Stimulated activated CD4-positive, alpha-beta T cell treated with anti-CD3 and anti-CD28 coated beads, Interleukin-1b, Interleukin-23, amount 100 ng/mL, for 4 hours (primary cell): Measurements from ENCODE around the gene ITSN1.
"Not testable (repeated sequence)": the region's sequence is repeated elsewhere in the genome, so short reads cannot be mapped to it uniquely, and the experiment has no call there.

ENCODE experiments used
- DNase-seq, 2 donors: peaks; one replicate each; pipeline ENCODE4 v3.0.0-alpha.2; 2020; ENCODE audit warnings: low read depth in 2 of 2

ITSN1 gene

GRCh38 chr21:33642027-33642895 lies at the start of gene ITSN1:
ITSN1 (plus strand) TSS chr21:33642501; CDS start chr21:33718829, 76,328 bp downstream.
- DNase-seq = peak; percentile 100

DNA sequence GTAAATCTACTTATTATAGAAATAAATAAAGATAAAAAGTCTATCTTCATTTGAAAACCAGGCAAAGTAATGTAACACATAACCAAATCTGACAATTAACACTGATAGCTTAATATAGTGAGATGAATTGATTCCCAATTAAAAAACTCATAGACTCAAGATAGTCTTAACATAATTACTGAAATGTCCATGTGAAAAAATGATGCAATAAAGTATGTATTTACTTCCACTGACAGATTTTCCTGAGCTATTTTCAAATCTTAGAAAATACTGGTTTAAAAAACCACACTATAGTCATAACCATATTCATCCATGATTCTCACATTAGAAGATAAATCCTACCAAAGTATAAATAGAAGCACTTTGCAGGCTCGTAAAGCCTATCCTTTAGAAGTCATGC lies 44.2 kb upstream of the ITSN1 start:
- DNase-seq = no peak

DNA sequence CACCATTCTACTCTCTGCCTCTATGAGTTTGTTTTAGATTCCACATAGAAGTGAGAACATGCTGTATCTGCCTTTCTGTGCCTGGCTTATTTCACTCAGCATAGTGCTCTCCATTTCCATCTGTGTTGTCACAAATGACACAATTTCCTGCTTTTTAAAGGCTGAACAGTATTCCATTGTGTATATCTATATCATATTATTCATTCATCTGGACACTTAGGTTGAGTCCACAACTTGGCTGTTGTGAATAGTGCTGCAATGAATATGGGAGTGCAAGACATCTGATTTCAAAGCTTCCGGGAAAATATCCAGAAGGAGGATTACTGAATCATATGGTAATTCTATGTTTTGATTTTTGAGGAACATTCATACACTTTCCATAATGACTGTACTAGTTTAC lies 33.7 kb upstream of the ITSN1 start:
- DNase-seq = no peak

DNA sequence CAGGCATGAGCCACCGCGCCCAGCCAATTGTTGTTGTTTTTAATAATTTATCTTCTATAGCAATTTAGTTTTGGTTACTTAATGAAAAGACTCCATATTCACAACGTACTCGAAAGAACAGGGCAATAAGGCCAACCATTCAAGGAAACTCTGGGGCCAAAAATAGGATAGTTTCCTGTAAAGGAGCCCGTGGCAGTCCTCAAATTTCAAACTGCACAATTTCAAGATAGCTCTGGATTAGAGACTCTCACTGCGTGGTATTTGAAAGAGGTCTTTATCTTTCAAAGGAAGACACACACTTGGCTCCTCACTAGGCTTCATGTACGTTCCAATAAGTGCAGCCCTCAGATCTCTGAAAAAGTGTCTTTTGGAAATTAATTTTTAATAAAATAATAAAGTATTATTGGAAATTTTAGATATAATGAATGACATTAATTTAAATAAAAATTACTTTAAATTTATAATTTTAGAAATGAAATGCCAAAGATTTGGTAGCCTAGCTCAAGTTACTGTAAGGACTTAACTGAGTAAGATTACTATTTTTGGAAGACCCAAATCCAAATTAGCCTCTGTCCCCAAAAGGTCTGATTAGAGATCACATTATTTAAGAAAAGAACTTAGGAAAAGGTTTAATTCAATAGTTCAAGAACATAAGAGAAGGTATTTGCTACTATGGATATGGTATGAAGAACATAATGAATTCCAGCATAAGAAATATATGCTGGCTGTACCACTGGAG lies 31.1 kb upstream of the ITSN1 start:
- DNase-seq = no peak

DNA sequence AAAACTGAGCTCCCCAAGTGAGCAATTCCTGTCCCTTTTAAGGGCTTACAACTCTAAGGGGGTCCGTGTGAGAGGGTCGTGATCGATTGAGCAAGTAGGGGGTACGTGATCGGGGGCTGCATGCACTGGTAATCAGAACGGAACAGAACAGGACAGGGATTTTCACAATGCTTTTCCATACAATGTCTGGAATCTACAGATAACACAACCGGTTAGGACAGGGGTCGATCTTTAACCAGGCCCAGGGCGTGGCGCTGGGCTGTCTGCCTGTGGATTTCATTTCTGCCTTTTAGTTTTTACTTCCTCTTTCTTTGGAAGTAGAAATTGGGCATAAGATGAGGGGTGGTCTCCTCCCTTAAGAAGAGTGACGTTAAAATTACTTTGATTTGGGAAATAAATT lies 24.7 kb upstream of the ITSN1 start:
- not testable (repeated sequence) for DNase-seq

- DNase-seq = no peak
These were observed 23.9 kb upstream of the ITSN1 start for GRCh38 chr21:33618407-33618806.

GRCh38 chr21:33619726-33620125 lies 22.6 kb upstream of the ITSN1 start:
- DNase-seq = no peak

DNA sequence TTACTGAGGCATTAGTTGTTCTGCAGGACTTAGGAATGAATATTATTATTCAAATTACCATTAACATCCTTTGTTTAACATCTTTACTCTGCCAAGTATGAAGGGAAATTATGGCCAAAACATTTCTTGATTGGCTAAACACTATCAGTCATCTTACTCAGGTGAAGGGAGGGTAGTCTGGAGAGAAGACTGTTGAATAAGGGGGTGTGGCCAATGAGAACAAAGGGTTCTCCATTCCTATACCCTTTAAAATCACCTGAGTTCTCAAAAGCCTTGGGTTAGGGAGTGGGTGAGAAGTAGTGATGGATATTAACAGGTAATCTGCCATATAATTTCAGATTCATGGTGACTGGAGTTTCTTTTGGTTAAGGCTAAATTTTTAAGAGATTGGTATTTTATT lies 20.0 kb upstream of the ITSN1 start:
- DNase-seq = no peak

GRCh38 chr21:33626151-33626550 lies 16.1 kb upstream of the ITSN1 start:
- DNase-seq = not testable (repeated sequence)

- no peak for DNase-seq
These were observed 8.0 kb upstream of the ITSN1 start for GRCh38 chr21:33634254-33634653.

DNA sequence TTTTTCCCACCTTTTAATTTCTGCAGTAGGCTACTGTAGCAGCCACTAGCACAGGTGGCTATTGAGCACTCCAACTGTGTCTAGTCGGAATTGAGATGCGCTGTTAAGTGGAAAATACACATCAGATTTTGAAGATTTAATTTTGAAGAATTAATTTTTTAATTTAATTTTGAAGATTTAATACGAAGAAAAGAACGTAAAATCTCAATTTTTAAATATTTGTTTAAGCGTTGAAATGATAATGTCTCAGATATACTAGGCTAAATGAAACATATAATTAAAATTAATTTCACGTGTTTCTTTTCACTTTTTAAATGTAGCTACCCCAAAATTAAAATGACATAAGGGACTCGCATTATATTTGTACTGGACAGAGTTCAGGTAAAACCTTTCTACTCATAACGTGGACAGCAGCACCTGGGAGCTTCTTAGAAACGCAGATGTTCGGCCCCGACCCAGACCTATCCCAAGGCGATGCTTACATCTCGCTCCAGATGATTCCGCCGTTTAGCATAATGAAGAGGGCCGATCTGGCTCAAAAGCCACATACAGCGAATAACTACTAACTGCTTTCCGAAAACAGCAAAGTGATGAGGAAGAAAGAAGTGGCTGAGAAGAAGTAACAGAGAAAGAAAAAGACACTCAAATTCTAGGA lies 1.5 kb upstream of the ITSN1 start:
- DNase-seq = no peak

DNA sequence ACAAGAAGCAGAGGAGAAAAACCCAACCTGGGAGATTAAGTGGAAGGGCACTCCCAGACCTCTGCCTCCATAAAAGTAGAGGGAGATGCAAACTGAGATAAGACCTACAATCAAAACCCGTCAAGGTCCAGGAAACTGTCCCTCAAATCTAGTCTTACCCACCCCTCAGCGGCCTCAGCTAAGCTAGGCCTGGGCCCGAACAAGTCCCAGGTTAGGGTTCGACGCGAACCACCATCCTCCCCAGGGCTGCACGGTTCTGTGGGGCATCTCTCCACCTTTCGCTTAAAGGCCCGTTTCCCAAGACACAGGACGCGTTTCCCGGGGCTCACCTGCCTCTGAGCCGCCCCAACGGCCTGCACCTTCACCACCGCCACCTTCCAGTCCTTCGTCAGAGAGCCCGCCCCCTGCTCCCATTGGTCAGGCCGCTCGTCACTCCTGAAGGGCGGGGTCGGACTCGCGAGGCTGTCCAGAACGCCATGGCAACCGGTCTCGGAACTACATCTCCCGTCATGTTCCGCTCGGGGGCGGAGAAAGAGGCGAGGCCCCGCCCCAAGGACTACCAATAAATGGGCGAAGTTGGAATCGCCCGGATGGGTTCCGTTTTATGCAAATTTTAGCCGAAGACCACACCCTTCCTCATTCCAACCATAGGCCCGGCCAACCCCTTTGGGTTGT lies 812 bp upstream of the ITSN1 start, which contains the start of gene CRYZL1:
Gene CRYZL1 (minus strand): TSS at position 390 of the 675 bp plus-strand sequence. CDS start 10,190 bp downstream, outside the sequence.
- peak; percentile 98 to 99 for DNase-seq

GRCh38 chr21:33642896-33643657 lies 776 bp downstream of the ITSN1 start:
- peak in 1 of 2 donors; percentile 3 for DNase-seq

GRCh38 chr21:33643658-33644311 lies 1.5 kb downstream of the ITSN1 start:
- no peak for DNase-seq

GRCh38 chr21:33644383-33645074 lies 2.2 kb downstream of the ITSN1 start:
- no peak for DNase-seq

DNA sequence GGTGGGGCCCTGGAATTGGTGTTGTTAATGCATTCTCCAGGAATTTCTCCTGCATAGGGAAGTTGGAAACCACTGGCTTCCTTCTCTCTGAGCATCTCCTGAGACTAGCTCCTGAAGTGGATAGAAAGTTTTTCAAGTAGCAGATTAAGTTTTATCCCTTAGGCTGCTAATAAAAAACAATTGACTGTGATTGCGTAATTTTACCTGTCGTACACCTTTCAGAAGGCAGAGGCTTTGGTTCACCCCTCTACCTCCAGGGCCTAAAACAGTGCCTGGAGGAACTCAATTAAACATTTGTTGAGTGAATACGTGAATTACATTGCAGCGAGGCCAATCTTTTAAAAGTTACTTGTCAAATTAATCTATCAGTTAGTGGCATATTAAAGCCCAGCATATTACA lies 3.4 kb downstream of the ITSN1 start:
- no peak for DNase-seq

DNA sequence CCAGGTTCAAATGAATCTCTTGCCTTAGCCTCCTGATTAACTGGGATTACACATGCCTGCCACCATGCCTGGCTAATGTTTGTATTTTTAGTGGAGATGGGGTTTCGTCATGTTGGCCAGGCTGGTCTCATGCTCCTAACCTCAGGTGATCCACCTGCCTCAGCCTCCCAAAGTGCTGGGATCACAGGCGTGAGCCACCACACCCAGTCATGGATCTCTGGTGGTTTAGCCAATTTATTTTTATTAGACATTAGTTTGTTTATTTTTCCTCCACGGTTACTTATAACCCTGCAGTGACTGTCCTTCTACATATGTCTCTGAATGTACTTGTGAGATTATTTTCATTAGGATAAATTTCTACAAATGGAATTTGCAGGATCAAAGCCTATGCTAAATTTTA lies 5.3 kb downstream of the ITSN1 start:
- no peak for DNase-seq

- DNase-seq = no peak
These were observed 6.3 kb downstream of the ITSN1 start for GRCh38 chr21:33648555-33648954.

DNA sequence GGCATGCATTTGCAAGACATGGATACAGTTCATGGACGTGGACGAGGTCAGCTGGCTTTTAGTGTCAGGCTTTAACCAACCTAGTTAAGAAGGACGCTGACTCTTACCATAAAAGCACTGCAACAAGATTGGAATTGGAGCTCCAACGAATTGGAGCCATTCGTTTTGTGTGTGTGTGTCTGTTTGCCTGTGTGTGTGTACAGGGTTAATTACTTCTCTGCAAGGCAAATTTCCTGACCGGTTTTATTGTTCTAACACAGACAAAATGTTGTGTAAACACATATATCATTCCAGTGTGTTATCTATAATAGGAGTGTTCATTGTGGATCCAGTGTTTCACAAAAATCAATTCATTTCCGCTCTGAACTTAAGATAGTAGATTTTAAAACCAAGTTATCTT lies 7.9 kb downstream of the ITSN1 start:
- no peak for DNase-seq
